ENCODE data around the gene RPAP2.
"Not testable (repeated sequence)": the region's sequence is repeated elsewhere in the genome, so short reads cannot be mapped to it uniquely, and the experiment has no call there.

Gene RPAP2

GRCh38 chr1:92376345-92376744 lies 77.5 kb downstream of the RPAP2 start:
- no peak for TF ChIP-seq CTCF (IDR thresholded peaks at IDR 0.05; ENCODE audit: low read depth, low read length, missing control alignments)
- DNase-seq (ENCODE audit: low read depth) = no peak
- H3K4me3 ChIP-seq (ENCODE audit: low read depth, low read length) = no peak overlapping the region

- not testable (repeated sequence) for H3K4me3 ChIP-seq (ENCODE audit: low read depth, low read length); DNase-seq (ENCODE audit: low read depth)
These were observed 79.1 kb downstream of the RPAP2 start for GRCh38 chr1:92377991-92378390.

GRCh38 chr1:92380867-92381266 lies 82.0 kb downstream of the RPAP2 start:
- no peak for DNase-seq (ENCODE audit: low read depth)
- no peak for TF ChIP-seq CTCF (IDR thresholded peaks at IDR 0.05; ENCODE audit: low read depth, low read length, missing control alignments)
- no peak overlapping the region for H3K4me3 ChIP-seq (ENCODE audit: low read depth, low read length)

- not testable (repeated sequence) for H3K4me3 ChIP-seq (ENCODE audit: low read depth, low read length); DNase-seq (ENCODE audit: low read depth)
These were observed 95.1 kb downstream of the RPAP2 start for GRCh38 chr1:92393966-92394365.

- DNase-seq (ENCODE audit: low read depth) = no peak
- no peak overlapping the region for H3K4me3 ChIP-seq (ENCODE audit: low read depth, low read length)
- TF ChIP-seq CTCF (IDR thresholded peaks at IDR 0.05; ENCODE audit: low read depth, low read length, missing control alignments) = no peak
These were observed 99.7 kb downstream of the RPAP2 start for GRCh38 chr1:92398519-92398918.

- DNase-seq (ENCODE audit: low read depth) = peak; percentile 19
- H3K4me3 ChIP-seq (ENCODE audit: low read depth, low read length) = no peak overlapping the region
- no peak for TF ChIP-seq CTCF (IDR thresholded peaks at IDR 0.05; ENCODE audit: low read depth, low read length, missing control alignments)
These were observed 100.2 kb downstream of the RPAP2 start for GRCh38 chr1:92399076-92399475.

- TF ChIP-seq CTCF (IDR thresholded peaks at IDR 0.05; ENCODE audit: low read depth, low read length, missing control alignments) = no peak
- no peak for DNase-seq (ENCODE audit: low read depth)
- H3K4me3 ChIP-seq (ENCODE audit: low read depth, low read length) = no peak overlapping the region
These were observed 105.8 kb downstream of the RPAP2 start for GRCh38 chr1:92404661-92405060.

GRCh38 chr1:92408825-92409224 lies 110.0 kb downstream of the RPAP2 start:
- no peak for TF ChIP-seq CTCF (IDR thresholded peaks at IDR 0.05; ENCODE audit: low read depth, low read length, missing control alignments)
- no peak overlapping the region for H3K4me3 ChIP-seq (ENCODE audit: low read depth, low read length)
- DNase-seq (ENCODE audit: low read depth) = no peak
